Measurements from ENCODE around the gene LRP3.

DNA sequence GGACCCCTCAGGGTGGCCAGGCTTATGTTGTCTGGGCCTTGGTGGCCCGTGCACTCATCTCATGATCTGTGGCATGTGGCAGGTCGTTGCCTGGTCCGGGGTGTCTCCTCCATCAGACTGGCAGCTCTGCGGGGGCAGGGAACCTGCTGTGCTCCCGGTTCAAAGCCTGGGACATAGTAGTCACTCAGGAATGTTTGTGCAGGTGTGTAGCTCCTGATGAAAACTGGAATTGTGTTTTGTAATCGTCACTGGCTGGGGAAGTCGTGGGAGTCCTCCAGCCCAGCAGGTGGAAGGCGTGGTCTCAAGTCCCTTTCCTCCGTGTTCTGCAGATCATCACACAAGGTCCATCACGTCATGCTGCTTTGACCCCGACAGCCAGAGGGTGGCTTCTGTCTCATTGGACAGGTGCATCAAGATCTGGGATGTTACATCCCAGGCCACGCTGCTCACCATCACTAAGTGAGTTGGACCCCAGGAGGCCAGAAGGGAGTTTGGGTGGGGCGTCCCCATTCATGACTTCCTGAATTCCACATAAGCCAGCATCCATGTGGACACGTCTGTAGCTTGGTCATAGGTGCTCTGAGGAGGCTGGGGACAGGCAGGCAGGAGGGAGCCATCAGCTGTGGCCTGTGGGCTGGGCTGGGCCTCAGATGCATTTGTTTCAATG is 43.1 kb upstream of the LRP3 start:
- no peak for TF ChIP-seq CTCF (IDR thresholded peaks at IDR 0.05)
- no peak for TF ChIP-seq POLR2A (IDR thresholded peaks at IDR 0.05)

All from heart left ventricle (tissue), 13 donors.